Measurements from ENCODE around the gene ASB7.

Gene ASB7, protein sequence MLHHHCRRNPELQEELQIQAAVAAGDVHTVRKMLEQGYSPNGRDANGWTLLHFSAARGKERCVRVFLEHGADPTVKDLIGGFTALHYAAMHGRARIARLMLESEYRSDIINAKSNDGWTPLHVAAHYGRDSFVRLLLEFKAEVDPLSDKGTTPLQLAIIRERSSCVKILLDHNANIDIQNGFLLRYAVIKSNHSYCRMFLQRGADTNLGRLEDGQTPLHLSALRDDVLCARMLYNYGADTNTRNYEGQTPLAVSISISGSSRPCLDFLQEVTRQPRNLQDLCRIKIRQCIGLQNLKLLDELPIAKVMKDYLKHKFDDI

GRCh38 chr15:100602064-100602822 lies at the start of gene ASB7, which contains the start of gene LINS1:
Gene ASB7, plus strand, starts transcription at chr15:100602589. Its CDS starts 9,628 bp downstream, at chr15:100612217.
Gene LINS1, minus strand, starts transcription at chr15:100602184. Its CDS starts 21,342 bp downstream, at chr15:100580842.
- peak within 1 kb of the TSS; percentile 93 for H3K4me3 ChIP-seq (ENCODE audit: control insufficient read depth, low read depth, low read length)
- TF ChIP-seq CTCF (IDR thresholded peaks at IDR 0.05; ENCODE audit: control insufficient read depth, insufficient read depth, low read depth, low read length, missing control alignments), result no peak
- DNase-seq (ENCODE audit: low read depth), result peak; percentile 100

DNA sequence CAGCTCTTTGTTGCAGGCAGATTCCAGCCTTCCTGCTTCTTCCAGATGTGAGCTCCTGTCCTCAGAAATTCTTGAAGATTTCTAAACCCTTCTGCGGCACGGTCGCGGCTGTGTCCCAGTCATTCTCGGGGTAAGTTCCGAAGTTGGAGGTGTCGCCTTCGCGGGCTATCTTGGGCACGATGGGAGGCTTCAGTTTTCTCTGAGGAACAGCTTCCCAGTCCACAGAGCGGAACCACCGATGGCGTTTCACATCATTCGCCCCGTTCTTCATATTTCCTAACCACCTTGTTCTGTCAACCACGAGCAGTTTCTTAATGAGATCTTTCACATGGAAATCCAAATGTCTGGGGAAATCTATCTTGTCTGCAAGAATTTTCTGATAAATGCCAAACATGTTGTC lies 48.9 kb upstream of the ASB7 start:
- no peak overlapping the region for H3K4me3 ChIP-seq (ENCODE audit: control insufficient read depth, low read depth, low read length)
- no peak for TF ChIP-seq CTCF (IDR thresholded peaks at IDR 0.05; ENCODE audit: control insufficient read depth, insufficient read depth, low read depth, low read length, missing control alignments)
- DNase-seq (ENCODE audit: low read depth), result no peak

DNA sequence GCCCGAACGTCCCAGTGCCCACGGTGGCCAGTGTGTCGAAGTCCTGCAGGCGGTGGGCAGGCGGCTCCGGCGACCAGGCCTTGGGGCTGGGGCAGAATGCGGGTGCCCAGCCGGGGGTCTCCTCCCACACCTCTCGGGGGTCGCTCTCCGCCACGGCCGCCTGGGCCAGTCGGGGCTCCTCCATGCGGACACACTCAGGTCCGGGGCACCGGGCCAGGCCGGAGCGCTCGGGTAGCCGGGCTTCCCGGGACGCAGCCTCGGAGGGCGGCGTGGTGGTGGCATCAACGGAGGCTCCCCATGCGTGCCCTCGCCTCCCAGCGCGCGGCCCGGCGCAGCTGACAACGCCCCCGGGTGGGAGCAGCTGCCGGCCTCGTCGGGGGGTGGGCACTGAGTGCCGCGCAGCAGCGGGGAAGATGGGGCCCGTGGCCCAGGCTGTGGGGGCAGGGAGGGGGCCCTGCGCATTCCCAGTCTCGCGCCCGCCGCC lies 43.6 kb upstream of the ASB7 start:
- no peak for TF ChIP-seq CTCF (IDR thresholded peaks at IDR 0.05; ENCODE audit: control insufficient read depth, insufficient read depth, low read depth, low read length, missing control alignments)
- no peak overlapping the region for H3K4me3 ChIP-seq (ENCODE audit: control insufficient read depth, low read depth, low read length)
- DNase-seq (ENCODE audit: low read depth), result no peak

- no peak overlapping the region for H3K4me3 ChIP-seq (ENCODE audit: control insufficient read depth, low read depth, low read length)
- DNase-seq (ENCODE audit: low read depth), result peak; percentile 55
- TF ChIP-seq CTCF (IDR thresholded peaks at IDR 0.05; ENCODE audit: control insufficient read depth, insufficient read depth, low read depth, low read length, missing control alignments), result no peak
Observed at GRCh38 chr15:100559330-100559729, 43.1 kb upstream of the ASB7 start.

GRCh38 chr15:100560323-100560722 lies 42.1 kb upstream of the ASB7 start:
- no peak for DNase-seq (ENCODE audit: low read depth)
- no peak for TF ChIP-seq CTCF (IDR thresholded peaks at IDR 0.05; ENCODE audit: control insufficient read depth, insufficient read depth, low read depth, low read length, missing control alignments)
- H3K4me3 ChIP-seq (ENCODE audit: control insufficient read depth, low read depth, low read length), result no peak overlapping the region

GRCh38 chr15:100565591-100565990 lies 36.8 kb upstream of the ASB7 start:
- H3K4me3 ChIP-seq (ENCODE audit: control insufficient read depth, low read depth, low read length), result no peak overlapping the region
- no peak for TF ChIP-seq CTCF (IDR thresholded peaks at IDR 0.05; ENCODE audit: control insufficient read depth, insufficient read depth, low read depth, low read length, missing control alignments)
- DNase-seq (ENCODE audit: low read depth), result no peak

Data from AG09309 (cell line).